ENCODE results near the gene UNC13D.
A peak's percentile ranks its signal among the peaks of the same experiment; 100 is the strongest.
"Not testable (repeated sequence)": the region's sequence is repeated elsewhere in the genome, so short reads cannot be mapped to it uniquely, and the experiment has no call there.

UNC13D gene

DNA sequence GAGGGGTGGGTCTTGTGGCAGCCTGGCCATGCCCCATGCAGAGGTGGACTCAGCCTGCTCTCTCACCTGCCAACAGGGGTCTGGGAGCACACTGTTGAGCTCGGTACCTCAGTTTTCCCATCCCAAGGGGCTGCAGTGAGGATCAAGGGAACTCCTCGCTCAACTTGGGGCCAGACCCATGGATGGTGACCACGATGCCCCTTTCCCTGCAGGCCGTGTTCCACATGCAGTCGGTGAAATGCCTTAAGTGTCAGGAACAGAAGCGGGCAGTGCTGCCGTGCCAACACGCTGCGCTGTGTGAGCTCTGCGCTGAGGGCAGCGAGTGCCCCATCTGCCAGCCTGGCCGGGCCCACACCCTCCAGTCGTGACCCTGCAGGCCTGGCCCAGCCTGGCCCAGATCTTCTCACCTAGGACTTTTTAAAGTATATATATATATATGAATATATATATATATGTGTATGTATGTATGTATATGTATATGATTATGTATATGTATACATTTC lies 20.1 kb downstream of the UNC13D start:
- no peak for DNase-seq
- intact Hi-C loops (cut with DNase I) = no loop called here

DNA sequence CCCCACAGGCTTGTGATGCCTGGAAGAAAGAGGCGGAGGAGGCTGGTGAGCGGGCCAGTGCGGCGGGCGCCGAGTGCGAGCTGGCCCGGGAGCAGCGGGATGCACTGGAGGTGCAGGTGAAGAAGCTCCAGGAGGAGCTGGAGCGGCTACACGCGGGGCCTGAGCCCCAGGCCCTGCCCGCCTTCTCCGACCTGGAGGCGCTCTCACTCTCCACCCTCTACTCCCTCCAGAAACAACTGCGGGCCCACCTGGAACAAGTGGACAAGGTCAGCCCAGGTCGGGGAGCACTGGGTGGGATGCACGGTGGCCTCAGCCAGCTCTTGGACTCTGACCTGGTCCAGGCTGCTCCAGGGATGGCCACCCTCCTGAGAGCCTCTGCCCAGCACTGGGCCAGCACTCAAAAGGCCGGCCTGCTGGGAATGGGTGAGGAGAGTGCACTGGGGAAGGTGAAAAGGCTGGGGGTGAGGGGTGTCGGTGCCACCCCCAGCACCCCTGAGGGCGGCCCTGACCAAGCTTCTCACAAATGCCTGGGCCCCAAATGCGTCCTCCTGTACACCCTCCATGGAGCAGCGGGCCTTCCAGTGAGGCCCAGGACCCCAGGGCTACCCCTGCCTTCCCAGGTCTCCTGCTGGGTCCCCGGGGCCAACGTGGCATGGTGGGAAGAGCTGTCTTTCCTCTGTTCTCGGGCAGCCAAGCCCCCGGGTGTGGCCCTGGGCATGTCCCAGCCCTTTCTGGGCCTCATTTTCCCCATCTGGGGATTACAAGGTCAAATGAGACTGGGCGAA lies 20.8 kb downstream of the UNC13D start:
- intact Hi-C loops (cut with DNase I) = no loop called here
- DNase-seq = peak in 1 of 10 donors; percentile 80

DNA sequence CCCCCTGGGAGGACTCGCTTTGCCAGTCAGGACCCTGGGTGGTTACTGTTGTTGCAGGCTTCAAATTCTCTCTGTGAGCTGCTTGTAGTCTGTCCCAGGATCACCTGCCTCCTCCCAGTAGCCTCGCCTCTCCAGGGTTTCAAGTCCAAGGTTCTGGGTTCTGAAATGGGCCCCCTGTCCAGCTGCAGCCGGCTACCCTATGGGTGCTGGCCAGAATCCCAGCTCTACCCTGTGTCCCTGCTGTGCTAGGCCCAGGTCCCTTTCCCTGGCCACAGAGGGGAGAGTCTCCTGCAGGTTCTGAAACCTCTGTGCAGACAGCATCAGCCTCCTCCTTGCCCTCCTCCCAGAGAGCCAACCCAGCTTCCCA lies 21.4 kb downstream of the UNC13D start:
- DNase-seq = no peak
- intact Hi-C loops (cut with DNase I) = no loop called here

DNA sequence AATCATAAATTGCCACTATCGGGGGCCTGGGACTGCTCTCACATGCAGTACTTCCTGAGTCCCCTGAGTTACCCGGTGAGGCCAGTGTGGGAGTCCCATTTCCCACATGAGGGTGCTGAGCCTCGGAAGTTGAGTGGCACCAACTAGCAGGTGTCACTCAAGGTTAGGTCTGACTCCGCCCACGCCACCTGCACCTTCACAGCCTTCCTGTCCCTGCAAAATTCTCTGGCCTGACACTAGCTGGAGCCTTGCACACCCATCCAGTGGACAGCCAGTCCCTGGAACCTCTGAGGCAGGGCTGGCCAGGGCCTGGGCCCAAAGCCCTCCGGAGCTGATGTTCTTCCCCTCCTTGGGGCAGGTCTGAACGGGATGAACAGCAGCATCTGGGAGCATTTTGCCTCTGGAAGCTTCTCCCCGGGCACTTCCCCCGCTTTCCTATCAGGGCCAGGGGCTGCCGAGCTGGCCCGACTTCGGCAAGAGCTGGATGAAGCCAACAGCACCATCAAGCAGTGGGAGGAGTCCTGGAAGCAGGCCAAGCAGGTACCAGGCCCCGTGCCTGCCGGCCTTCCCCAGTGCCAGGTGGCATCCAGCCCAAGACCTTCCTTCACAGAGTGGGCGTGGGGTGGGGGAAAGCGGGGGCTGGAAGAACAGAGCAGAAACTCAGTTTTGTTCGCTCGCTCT lies 21.9 kb downstream of the UNC13D start:
- intact Hi-C loops (cut with DNase I) = no loop called here

DNA sequence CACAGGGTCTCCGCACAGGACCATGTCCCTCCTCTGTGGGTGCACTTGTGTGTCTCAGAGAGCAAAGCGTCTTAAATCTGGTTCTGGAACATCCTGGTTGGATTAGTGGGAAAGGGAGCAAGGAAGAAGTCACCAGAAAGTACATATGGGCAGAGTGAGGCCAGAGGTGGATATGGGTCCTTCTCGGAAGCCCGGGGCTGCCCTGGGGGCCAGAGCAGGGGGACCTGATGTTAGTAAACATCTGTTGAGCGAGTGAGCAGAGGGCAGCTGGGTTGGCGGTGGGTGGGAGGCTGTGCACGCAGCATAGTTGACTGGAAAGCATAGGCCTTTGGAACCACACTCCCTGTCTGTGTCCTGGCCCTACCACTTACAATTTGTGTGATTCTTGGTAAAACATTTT lies 22.7 kb downstream of the UNC13D start:
- intact Hi-C loops (cut with DNase I) = no loop called here
- DNase-seq = no peak

More for the DNA sequence above, 21.9 kb downstream of the UNC13D start:
- DNase-seq = peak in 1 of 10 donors; percentile 83

DNA sequence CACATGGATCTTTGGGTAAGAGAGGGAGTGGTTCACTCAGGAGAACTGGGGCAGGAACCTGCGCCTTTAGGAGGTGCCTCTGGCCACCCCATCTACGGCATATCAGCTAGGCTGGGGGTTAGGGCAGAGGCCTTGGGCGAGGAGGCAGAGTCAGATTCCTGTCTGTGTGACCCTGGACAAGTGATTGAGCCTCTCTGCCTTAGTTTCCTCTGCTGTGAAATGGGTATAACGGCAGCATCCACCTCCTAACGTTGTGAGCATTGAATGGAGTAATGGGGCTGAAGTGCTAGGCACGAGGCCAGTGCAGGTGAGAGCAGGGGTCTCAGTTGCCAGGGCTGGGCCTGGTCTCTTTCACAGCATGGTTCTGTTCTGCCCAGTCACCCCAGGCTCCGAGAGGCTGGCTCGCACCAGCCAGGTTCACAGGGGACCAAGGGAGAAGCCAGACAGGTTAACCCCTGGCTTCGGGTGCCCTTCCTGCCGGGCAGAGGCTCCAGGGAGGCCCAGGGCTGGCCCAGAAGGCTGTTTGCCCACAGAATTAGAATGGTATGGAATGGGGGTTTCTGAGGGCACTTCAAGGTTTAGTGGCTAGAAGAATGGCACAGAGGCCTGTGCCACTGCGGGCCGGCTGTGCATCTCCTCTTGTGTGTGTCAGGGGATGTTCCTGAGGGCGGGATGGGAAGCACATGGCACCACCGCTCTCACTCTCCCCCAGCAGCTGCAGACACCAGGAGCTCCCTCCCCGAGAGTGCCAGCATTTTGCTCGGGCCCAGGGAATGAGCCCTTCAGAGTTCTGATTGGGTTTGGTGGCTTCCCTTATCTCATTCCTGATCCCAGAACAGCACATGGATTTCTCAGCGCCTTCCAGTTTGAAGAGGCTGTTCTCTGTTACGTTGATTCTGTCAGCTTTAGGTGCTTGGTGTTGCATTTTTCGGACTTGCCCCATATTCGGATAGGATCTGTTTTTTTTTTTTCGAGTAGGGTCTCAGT lies 23.8 kb downstream of the UNC13D start:
- no peak for DNase-seq
- intact Hi-C loops (cut with DNase I) = no loop called here

DNA sequence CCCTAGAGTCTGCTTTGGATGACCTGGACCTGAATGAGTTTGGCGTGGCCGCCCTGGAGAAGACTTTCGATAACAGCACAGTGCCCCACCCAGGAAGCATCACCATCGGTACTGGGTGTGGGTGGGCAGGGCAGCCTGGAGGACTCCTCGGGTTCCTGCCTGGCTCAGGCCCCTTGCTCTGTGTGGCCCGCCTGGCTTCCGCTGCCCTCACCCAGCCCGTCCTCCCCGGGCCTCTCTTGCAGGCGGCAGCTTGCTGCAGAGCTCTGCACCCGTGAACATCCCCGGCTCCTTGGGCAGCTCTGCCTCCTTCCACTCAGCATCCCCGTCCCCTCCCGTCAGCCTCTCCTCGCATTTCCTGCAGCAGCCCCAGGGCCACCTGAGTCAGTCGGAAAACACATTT lies 24.5 kb downstream of the UNC13D start:
- no peak for DNase-seq
- intact Hi-C loops (cut with DNase I) = no loop called here

DNA sequence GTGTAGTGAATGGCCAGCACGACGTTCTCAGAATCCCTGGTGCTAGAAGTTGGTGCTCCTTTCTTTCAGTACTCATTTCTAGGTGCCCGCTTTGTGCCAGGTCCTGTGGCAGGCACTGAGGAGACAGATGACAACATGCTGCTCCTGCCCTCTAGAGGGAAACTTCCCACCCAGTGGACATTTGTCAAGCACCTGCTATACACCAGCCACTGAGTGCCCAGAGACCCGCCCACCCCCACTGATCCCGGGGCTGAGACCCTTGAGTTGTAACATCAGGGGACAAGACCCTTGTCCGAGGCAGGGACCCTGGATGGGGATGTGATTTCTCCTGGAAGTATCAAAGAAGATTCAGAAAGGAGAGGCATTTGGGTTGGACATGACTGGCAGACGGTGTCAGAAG lies 25.1 kb downstream of the UNC13D start:
- intact Hi-C loops (cut with DNase I) = no loop called here
- DNase-seq = no peak

DNA sequence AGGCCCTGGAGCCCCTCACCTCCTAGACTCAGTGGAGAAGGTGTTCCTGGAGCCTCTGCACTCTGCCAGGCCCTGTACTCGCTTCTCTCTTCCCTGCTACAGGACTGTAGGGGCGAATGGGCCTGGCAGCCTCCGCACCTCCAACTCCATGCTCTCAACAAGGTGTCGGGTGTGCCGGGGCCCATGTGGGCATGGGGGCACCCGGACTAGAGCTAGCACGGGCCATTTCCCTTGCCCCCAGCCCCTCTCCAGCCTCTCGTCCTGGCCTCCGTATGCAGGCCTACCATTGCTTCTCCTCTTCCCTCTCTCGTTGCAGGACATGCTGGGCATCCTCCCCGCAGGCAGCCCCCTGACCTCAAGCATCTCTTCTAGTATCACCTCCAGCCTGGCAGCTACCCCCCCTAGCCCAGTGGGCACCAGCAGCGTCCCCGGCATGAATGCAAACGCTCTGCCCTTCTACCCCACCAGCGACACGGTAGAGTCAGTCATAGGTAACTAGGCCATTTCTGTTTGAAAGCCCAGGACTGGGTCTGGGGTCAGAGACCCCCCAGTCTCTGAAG lies 25.8 kb downstream of the UNC13D start:
- no peak for DNase-seq
- intact Hi-C loops (cut with DNase I) = no loop called here

DNA sequence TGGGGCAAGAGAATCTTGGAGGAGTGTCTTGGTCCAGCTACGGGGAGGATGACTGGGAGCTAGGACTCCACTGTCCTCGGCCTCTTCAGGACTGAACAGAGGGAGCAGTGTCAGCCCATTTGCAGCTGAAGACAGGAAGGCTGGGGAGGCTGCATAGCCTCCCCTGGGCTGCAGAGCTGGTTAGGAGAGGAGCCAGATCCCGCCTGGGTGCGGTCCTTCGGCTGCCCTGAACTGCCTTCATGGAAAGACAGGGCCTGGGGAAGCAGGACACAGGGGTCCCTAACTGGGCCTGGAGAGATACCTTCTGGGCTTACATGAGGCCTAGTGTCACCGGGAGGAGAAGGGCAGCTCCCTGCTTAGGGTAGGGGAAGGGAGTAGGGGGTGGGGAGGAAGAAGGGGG lies 26.6 kb downstream of the UNC13D start:
- peak in 1 of 10 donors; percentile 54 for DNase-seq
- intact Hi-C loops (cut with DNase I) = no loop called here

DNA sequence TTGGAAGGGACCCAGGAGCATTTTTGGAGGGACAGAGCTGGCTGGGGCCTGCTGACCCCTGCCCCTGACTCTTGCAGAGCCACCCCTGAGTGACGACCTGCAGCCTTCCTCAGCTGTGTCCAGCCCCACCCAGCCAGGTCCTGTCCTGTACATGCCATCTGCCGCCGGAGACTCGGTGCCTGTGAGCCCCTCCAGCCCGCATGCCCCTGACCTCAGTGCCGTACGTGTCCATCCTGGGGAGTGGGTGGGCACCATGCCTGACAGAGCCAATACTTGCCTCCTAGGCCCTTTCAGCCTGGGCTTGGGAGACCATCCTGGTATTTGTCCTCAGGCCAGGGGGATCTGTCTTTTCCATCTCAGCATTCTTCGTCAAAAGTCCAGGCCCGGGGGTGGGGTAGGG lies 27.5 kb downstream of the UNC13D start:
- intact Hi-C loops (cut with DNase I) = no loop called here
- peak in 2 of 10 donors; percentile 51 to 85 for DNase-seq

DNA sequence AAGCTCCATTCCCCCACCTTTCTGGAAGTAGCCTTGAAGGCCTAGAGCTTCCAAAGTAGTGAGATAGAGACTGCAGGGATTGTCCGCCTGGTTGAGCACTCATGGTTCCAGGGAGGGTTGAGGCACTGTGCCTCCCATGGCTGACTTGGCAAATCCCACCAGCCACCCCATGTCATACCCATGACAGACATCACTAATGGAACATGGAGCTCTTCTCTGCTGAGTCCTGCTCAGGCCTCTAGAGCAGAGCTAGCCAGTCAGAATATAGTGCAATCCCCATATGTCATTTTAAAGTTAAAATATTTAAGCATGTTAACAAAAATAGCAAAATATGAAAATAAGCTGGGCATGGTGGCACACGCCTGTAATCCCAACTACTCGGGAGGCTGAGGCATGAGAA lies 28.8 kb downstream of the UNC13D start:
- DNase-seq = no peak
- intact Hi-C loops (cut with DNase I) = no loop called here

DNA sequence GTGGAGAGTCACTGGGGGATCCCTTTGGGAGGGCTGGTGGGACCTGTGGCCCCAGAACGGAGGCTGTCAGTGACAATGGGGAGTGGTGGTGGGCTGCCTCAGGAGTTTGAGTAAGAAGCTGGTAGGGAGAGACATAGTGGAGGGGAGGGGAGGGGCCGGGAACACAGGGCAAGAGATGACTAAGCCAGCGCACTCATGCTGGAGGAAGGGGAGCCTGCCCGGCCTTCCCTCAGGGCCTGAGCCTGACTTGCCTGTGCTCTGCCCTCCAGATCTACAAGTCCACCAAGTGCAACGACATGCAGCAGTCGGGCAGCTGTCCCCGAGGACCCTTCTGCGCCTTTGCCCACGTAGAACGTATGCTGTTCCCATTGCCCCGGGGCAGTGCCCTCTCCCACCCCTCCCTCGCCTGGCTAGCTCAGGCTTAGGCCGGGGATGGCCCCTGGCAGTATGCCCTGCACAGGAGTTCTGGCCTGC lies 29.3 kb downstream of the UNC13D start:
- intact Hi-C loops (cut with DNase I) = no loop called here
- DNase-seq = peak in 3 of 10 donors; percentile 48 to 79 (median 58)

DNA sequence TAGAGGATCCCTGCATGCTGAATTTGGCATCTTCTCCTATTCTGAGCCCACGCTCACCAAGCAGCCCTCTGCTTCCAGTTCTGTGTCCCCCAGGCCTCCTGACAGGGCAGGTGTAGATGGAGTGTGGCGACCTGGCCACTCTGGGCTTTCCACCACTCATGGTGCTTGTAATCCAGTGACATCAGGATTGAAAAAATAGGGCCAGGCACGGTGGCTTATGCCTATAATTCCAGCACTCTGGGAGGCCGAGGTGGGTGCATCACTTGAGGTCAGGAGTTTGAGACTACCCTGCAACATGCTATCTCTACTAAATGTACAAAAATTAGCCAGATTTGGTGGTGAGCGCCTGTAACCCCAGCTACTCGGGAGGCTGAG lies 30.2 kb downstream of the UNC13D start:
- DNase-seq = peak in 3 of 10 donors; percentile 17 to 52 (median 18)
- intact Hi-C loops (cut with DNase I) = no loop called here

DNA sequence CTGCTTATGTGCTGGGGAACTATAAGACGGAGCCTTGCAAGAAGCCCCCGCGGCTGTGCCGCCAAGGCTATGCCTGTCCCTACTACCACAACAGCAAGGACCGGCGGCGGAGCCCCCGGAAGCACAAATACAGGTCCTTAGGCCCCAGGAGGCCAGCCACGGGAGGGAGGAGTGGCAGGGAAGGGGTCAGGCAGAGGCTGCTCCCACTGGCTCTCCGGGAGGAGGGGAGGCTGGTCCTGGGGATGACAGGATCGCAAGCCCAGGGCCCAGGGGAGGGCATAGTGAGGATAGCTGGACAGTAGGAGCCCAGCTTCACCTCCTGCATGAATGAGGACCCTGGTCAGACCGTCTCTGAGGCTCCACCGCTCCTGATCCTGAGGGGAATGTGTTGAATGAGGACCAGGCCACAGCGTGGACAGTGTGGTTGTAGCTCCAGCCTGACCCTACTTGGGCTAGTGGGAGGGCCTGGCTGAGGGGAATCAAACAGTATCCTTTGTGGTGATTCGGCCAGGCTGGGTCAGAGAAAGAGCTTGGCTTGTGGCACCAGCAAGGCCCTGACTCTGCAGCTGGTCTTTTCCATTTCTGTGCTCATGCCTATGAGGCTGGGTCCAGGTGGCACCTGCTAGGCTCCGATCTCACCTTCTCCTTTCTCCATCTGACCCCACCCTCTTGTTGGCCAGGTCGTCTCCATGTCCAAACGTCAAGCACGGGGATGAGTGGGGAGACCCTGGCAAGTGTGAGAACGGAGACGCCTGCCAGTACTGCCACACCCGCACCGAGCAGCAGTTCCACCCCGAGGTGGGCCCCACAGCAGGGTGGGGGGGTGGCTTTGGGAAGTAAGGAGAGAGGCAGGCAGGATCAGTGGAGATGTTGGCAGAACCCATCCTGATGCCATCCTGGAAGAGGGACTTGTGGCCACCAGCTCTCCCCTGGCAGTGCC lies 30.9 kb downstream of the UNC13D start:
- peak in 3 of 10 donors; percentile 37 to 76 (median 69) for DNase-seq
- intact Hi-C loops (cut with DNase I) = no loop called here

DNA sequence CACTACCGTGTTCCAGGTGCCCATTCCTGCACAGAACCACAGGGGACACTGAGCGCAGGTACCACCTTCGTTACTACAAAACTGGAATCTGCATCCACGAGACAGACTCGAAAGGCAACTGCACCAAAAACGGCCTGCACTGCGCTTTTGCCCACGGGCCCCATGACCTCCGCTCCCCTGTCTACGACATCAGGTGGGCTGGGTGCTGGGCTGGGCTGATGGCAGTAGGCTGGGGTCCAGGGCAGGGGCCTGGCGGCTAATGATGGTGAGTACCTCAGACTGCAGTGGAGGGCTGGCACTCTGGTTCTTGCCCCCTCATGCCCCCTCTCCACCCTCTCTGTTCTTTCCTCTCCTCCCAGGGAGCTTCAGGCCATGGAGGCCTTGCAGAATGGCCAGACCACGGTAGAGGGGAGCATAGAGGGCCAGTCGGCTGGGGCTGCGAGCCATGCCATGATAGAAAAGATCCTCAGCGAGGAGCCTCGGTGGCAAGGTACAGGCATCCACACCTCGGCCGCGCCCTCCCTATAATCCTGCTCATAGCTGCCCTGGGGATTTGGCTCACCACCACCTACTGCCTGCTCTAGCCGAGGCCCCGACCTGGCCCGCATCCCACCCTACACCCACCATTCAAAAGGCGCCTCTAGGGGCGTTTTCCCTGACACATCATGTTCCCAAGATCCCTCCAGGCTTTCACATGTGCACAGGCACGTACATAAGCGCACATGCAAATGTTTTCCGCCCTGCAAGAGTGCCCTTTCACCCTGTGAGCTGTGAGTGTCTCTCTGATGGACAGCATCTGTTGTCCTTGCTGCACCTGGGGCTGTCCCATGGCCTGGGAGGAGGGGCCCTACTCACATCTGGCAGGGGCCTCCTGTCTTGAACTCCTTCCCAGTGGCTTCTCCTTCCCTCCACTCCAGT lies 31.8 kb downstream of the UNC13D start:
- intact Hi-C loops (cut with DNase I) = no loop called here
- peak in 3 of 10 donors; percentile 60 to 81 (median 77) for DNase-seq

DNA sequence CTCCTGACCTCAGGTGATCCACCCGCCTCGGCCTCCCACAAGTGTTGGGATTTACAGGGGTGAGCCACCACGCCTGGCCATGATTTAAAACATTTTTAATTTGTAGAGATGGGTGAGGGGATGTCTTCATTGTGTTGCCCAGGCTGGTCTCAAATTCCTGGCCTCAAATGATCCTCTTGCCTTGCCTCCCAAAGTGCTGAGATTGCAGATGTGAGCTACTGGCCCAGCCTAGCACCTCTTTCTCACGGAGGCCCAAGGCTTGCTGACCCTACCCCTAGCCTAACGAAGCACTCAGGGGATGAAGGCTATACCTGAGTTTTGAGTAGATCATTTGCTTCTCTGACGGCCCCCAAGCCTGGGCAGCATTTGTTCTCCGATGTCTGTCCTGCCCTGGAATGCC lies 33.0 kb downstream of the UNC13D start:
- intact Hi-C loops (cut with DNase I) = no loop called here
- peak in 3 of 10 donors; percentile 43 to 55 (median 47) for DNase-seq

DNA sequence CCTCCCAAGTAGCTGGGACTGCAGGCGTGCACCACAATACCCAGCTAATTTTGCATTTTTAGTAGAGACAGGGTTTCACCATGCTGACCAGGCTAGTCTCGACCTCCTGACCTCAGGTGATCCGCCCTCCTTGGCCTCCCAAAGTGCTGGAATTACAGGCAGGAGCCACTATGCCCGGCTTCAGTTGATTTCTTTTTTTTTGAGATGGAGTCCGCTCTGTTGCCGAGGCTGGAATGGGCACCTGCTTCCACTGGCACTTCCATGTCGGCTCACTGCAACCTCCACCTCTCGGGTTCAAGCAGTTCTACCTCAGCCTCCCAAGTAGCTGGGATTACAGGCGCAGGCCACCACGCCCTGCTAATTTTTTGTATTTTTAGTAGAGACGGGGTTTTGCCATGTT lies 33.4 kb downstream of the UNC13D start:
- intact Hi-C loops (cut with DNase I) = not testable (repeated sequence)
- DNase-seq = peak in 3 of 10 donors; percentile 15 to 30 (median 20)

All from posterior cingulate gyrus (tissue), 11 donors.